Rectal smooth muscle tissue (tissue), 1 donor: ENCODE measurements around the gene ANKRD44.

Experiments
- H3K27ac ChIP-seq: one replicate; pipeline ENCODE4 v1.7.0; 2013; ENCODE audit warnings: low read depth, low read length, inconsistent platforms
- H3K27me3 ChIP-seq: one replicate; pipeline ENCODE4 v1.7.0; 2013; ENCODE audit warnings: low read length; ENCODE audit not compliant: control insufficient read depth, insufficient read depth
- H3K36me3 ChIP-seq: one replicate; pipeline ENCODE4 v1.7.0; 2013; ENCODE audit warnings: low read length; ENCODE audit not compliant: control insufficient read depth, insufficient read depth
- H3K4me1 ChIP-seq: one replicate; pipeline ENCODE4 v1.7.0; 2013; ENCODE audit warnings: low read length; ENCODE audit not compliant: control insufficient read depth, insufficient read depth
- H3K4me3 ChIP-seq: one replicate; pipeline ENCODE4 v1.7.0; 2013; ENCODE audit warnings: low read length
- H3K9ac ChIP-seq: one replicate; pipeline ENCODE4 v1.7.0; 2013; ENCODE audit warnings: low read length

ANKRD44 gene

GRCh38 chr2:197310987-197311420, 424 bp upstream of the ANKRD44 start:
- Histone ChIP-seq H3K9ac (no peak overlapping the region), H3K36me3 (no peaks in the 10 kb centered on the region), H3K4me1 (peaks cover 8% of the 10 kb centered on the region), H3K4me3 (peak overlapping the region; percentile 72), H3K27me3 (no peaks in the 10 kb centered on the region), H3K27ac (peak overlapping the region; percentile 5)

GRCh38 chr2:197309691-197310231, 819 bp downstream of the ANKRD44 start:
- no peaks in the 10 kb centered on the region for H3K27me3 ChIP-seq
- H3K4me1 ChIP-seq: peaks cover 9% of the 10 kb centered on the region

GRCh38 chr2:197308996-197309690, 1.4 kb downstream of the ANKRD44 start:
- Histone ChIP-seq H3K36me3 (no peaks in the 10 kb centered on the region), H3K4me1 (peaks cover 9% of the 10 kb centered on the region), H3K27ac (peak overlapping the region; percentile 55), H3K4me3 (peak overlapping the region; percentile 94), H3K27me3 (no peaks in the 10 kb centered on the region), H3K9ac (peak overlapping the region; percentile 77)

More at GRCh38 chr2:197309691-197310231, 819 bp downstream of the ANKRD44 start:
- peak overlapping the region; percentile 77 for H3K9ac ChIP-seq
- H3K36me3 ChIP-seq: no peaks in the 10 kb centered on the region
- H3K4me3 ChIP-seq: peak overlapping the region; percentile 94
- peak overlapping the region; percentile 55 for H3K27ac ChIP-seq

DNA sequence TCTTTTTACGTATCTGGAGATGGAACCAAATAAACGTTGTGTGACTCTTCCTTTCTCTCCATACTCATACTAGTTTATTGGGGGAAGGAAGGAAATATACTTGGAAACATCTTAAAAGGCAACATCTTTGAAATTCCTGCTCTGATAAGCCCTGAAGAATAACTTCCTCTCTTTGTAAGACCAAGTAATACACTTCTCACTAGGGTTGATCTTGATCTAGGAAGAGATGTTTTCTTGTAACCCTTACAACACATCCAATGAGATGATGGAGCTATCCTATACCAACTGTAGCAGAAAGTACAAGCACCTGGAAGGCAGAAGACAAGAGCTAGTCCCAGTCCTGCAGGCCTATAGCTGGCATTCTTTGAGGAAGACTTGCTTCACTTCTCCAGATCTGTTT, 2.0 kb downstream of the ANKRD44 start:
- no peaks in the 10 kb centered on the region for H3K27me3 ChIP-seq
- H3K9ac ChIP-seq: no peak overlapping the region
- H3K27ac ChIP-seq: peak overlapping the region; percentile 15
- H3K36me3 ChIP-seq: no peaks in the 10 kb centered on the region
- peak overlapping the region; percentile 94 for H3K4me3 ChIP-seq
- peaks cover 9% of the 10 kb centered on the region for H3K4me1 ChIP-seq

DNA sequence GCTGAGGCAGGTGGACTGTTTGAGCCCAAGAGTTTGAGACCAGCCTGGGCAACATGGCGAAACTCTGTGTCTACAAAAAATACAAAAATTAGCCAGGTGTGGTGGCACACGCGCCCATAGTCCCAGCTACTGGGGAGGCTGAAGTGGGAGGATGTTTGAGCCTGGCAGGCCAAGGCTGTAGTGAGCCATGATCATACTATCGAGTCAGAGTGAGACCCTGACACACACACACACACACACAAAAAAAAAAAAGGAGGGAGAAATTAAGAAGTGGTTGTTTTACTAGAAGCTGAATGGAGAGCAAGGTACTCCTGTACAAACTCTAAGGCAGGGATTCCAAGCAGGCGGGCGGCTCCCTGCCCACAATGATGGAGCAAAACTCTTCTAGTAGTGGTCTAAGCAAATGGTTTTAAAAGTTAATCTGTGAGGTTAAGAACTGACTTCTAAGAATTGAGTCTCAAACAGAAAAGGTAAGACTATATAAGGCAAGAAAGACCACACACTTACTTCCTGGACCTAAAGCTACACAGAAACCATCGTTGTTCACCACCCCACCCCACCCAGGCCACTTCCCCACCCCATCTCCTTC, 2.6 kb downstream of the ANKRD44 start:
- H3K36me3 ChIP-seq: no peaks in the 10 kb centered on the region
- H3K4me3 ChIP-seq: peak overlapping the region; percentile 14
- peaks cover 9% of the 10 kb centered on the region for H3K4me1 ChIP-seq
- no peak overlapping the region for H3K9ac ChIP-seq
- no peaks in the 10 kb centered on the region for H3K27me3 ChIP-seq
- peak overlapping the region; percentile 31 for H3K27ac ChIP-seq

DNA sequence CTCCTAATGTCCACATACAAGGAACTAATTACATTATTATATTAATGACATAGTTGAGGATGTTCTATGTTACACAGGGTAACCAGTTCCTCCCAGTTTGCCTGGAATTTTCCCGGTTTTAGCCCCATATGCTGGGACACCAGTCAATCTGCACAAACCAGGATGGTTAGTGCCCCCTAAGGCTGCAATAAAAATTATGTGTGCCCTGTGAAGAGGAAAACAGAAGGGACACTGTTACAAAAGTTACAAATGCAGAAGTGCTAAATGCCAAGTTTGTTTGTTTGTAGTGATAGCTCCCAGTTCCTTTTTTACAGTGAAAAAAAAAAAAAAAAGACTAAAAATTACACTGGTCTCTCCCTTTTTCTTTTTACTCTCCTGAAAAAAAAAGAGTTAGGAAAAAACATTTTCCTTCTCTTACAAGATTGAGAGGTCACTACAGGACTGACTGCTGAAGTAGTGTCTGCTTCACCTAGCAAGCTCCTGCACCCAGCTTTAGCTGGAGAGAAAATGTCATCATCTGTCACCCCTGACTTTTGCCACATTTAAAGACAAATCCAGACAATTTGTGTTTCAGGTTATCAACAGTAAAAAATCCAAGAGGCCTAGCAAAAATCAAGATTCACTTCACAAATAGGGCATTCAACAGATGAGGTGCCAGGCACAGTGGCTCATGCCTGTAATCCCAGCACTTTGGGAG, 3.2 kb downstream of the ANKRD44 start:
- Histone ChIP-seq H3K36me3 (no peaks in the 10 kb centered on the region), H3K27ac (peak overlapping the region; percentile 31), H3K9ac (no peak overlapping the region), H3K4me1 (peaks cover 9% of the 10 kb centered on the region), H3K27me3 (no peaks in the 10 kb centered on the region), H3K4me3 (peak overlapping the region; percentile 14)

DNA sequence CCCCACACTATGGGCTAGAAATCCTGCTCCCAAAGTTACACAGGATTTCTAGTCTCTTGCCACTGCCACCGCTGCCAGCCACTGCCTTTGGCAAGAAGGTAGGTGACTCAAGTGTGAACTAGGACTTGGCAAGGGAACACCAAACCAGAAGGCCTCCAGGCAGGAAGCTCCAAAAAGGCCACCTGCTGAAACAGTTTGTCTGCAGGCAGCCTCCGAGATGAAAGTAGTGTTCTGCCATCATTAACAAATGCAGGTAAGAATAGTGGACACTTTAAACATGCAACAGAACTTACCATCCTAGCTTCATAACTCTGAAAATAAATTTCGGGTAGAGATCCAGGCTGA, 3.9 kb downstream of the ANKRD44 start:
- Histone ChIP-seq H3K4me3 (no peak overlapping the region), H3K27ac (peak overlapping the region; percentile 4), H3K36me3 (no peaks in the 10 kb centered on the region), H3K4me1 (peaks cover 9% of the 10 kb centered on the region), H3K9ac (no peak overlapping the region), H3K27me3 (no peaks in the 10 kb centered on the region)

GRCh38 chr2:197306024-197306695, 4.4 kb downstream of the ANKRD44 start:
- H3K27ac ChIP-seq: peak overlapping the region; percentile 4
- H3K9ac ChIP-seq: no peak overlapping the region
- no peaks in the 10 kb centered on the region for H3K36me3 ChIP-seq
- no peak overlapping the region for H3K4me3 ChIP-seq
- H3K27me3 ChIP-seq: no peaks in the 10 kb centered on the region
- H3K4me1 ChIP-seq: peaks cover 9% of the 10 kb centered on the region

- Histone ChIP-seq H3K27ac (no peak overlapping the region), H3K27me3 (no peaks in the 10 kb centered on the region), H3K4me1 (peaks cover 9% of the 10 kb centered on the region), H3K9ac (no peak overlapping the region), H3K4me3 (no peak overlapping the region), H3K36me3 (no peaks in the 10 kb centered on the region)
Observed at GRCh38 chr2:197304556-197305011, 6.0 kb downstream of the ANKRD44 start.

DNA sequence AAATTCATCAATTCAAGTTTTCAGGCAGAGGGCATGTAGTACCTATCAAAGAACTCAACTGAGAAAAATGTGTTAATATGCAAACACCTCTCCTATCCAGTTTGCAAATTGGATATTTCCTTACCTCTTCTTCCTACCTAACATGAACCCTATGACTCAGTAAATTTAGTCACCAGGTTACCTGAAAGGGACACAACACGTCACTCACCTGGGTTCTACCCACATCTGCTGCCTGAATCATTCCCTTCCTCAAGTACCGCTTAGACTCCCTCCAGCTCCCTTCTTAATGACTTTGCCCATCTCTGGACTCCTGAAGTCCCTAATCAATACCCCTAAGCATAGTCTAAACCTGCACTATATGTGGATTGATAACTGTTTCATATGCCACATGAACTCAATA, 10.4 kb downstream of the ANKRD44 start:
- Histone ChIP-seq H3K4me3 (no peak overlapping the region), H3K9ac (no peak overlapping the region), H3K27ac (no peak overlapping the region), H3K36me3 (no peaks in the 10 kb centered on the region), H3K27me3 (no peaks in the 10 kb centered on the region), H3K4me1 (no peaks in the 10 kb centered on the region)

GRCh38 chr2:197298609-197299008, 12.0 kb downstream of the ANKRD44 start:
- H3K27ac ChIP-seq: no peak overlapping the region
- H3K4me1 ChIP-seq: peaks cover 4% of the 10 kb centered on the region
- H3K36me3 ChIP-seq: no peaks in the 10 kb centered on the region
- H3K27me3 ChIP-seq: no peaks in the 10 kb centered on the region
- no peak overlapping the region for H3K9ac ChIP-seq
- no peak overlapping the region for H3K4me3 ChIP-seq

DNA sequence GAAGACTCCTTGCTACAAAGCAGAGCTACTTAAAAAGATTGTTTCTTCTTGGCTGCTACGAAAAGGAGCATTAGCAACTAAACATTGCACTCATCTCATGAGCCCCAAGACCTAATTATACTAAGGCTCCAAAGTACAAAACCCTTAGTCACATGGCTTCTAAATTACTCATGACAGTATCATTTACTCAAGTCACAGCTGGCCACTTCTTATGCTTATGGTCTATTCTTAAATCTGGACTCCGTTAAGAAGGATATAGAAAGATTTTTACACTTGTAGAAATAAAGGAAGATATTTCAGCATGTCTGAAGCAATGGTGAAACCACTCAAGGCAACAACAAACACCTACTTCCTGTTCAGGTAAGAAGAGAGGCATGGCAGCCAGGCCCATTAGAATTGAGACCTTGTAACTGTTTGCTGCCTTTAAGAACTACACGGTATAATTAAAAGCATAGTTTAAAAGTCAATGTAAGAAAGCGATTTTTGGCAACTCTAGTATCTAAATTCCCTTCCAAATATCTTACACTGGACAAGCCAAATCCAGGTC, 12.7 kb downstream of the ANKRD44 start:
- Histone ChIP-seq H3K27ac (no peak overlapping the region), H3K9ac (no peak overlapping the region), H3K36me3 (no peaks in the 10 kb centered on the region), H3K4me1 (peaks cover 7% of the 10 kb centered on the region), H3K27me3 (no peaks in the 10 kb centered on the region), H3K4me3 (no peak overlapping the region)
